ENCODE data around the gene TRIM14. TPM values are rescaled to one million over a fixed set of nuclear protein-coding genes. Genes with fewer than 3 reads are reported as not detected.

TRIM14 gene
- total and polyA plus RNA-seq, 10 of the 15 experiments (the other 5 are each of a cell fraction or from before 2014, with no cell fraction given): 8.6 to 53.3 (median 35.7) TPM

GRCh38 chr9:98031169-98031568 is 87.9 kb downstream of the TRIM14 start:
- no peaks in the 10 kb centered on the region for H3K27me3 ChIP-seq (replicated peaks in 1 of 2; ENCODE audit: control insufficient read depth in 2 of 2, insufficient read depth in 2 of 2, low read length in 1 of 2)
- POLR2A ChIA-PET: interaction anchor here (1.1 to 1.5 kb wide), 2 partner anchors 21 to 27 kb away, joined by 3 to 5 read pairs; no protein-coding TSS in a partner anchor
- BruUV-seq (replicated peaks): no TSS peak
- peaks cover 21% of the 10 kb centered on the region for H3K4me1 ChIP-seq (ENCODE audit: control insufficient read depth, insufficient read depth, low read length)
- no peak overlapping the region for H3K4me3 ChIP-seq
- no peak for TF ChIP-seq SPI1 (IDR thresholded peaks at IDR 0.05; ENCODE audit: borderline replicate concordance, insufficient read depth, low read depth, low read length)
- TF ChIP-seq DPF2 (IDR thresholded peaks at IDR 0.05): no peak
- TF ChIP-seq SKIL (IDR thresholded peaks at IDR 0.05; ENCODE audit: low read depth, poor library complexity, severe bottlenecking): no peak
- TF ChIP-seq ESRRA (IDR thresholded peaks at IDR 0.05; ENCODE audit: low read length): no peak
- no peak for TF ChIP-seq NKRF (conservative IDR thresholded peaks at IDR 0.05)
- TF ChIP-seq GABPA (IDR thresholded peaks at IDR 0.05; ENCODE audit: low read depth): no peak
- no peak for TF ChIP-seq CBX3 (IDR thresholded peaks at IDR 0.05; ENCODE audit: borderline replicate concordance, low read depth)
- no peak overlapping the region for H2AFZ ChIP-seq (ENCODE audit: control insufficient read depth, low read depth, low read length)
- ATAC-seq (no peak), DNase-seq (ENCODE audit: low read depth, low spot score) (no peak), FAIRE-seq (no peak)
- CTCF ChIA-PET: interaction anchor here (1.2 to 2.0 kb wide), 4 partner anchors 12 to 107 kb away, joined by 3 to 4 read pairs (median 3); no protein-coding TSS in a partner anchor
- H3K79me2 ChIP-seq (ENCODE audit: control insufficient read depth, insufficient read depth, low read length): no peaks in the 10 kb centered on the region
- no peaks in the 10 kb centered on the region for H4K20me1 ChIP-seq (ENCODE audit: control insufficient read depth, insufficient read depth)
- H3K9ac ChIP-seq (ENCODE audit: control insufficient read depth, insufficient read depth, low read length): no peak overlapping the region
- H3K9me3 ChIP-seq (replicated peaks; ENCODE audit: control insufficient read depth, insufficient read depth, low read length): no peaks in the 10 kb centered on the region
- intact Hi-C loops (cut with micrococcal nuclease; ENCODE audit: unreplicated experiment): no loop called here
- SMC1A ChIA-PET (ENCODE audit: uncharacterized antibody, unreplicated experiment): interaction anchor here (1.4 kb wide), 1 partner anchor 18 kb away, joined by 3 read pairs; no protein-coding TSS in a partner anchor
- RAD21 ChIA-PET (ENCODE audit: unreplicated experiment): no interaction called here
- H3K4me2 ChIP-seq (ENCODE audit: control insufficient read depth, insufficient read depth): no peak overlapping the region
- no peak overlapping the region for H3K27ac ChIP-seq (ENCODE audit: control insufficient read depth, insufficient read depth)
- no peaks in the 10 kb centered on the region for H3K36me3 ChIP-seq (ENCODE audit: control insufficient read depth in 2 of 2, insufficient read depth in 2 of 2, low read length in 1 of 2)
- in situ Hi-C loops (cut with MboI): no loop called here
